Tibial nerve (tissue), 4 donors: ENCODE results near the gene RNASEH2B. TPM values are rescaled to one million over a fixed set of nuclear protein-coding genes. Genes with fewer than 3 reads are reported as not detected.

Source experiments
- DNase-seq, 2 donors: peaks; one replicate each; pipeline ENCODE4 v3.0.0-alpha.2; 2019; ENCODE audit warnings: low spot score in 2 of 2
- H3K27ac ChIP-seq, 4 donors: fragments of 200-600 bp; sonication (generic) in 3 of 4; one replicate each; pipeline ENCODE4 v1.5.1; 2017 to 2019; ENCODE audit warnings: mild to moderate bottlenecking in 1 of 4
- H3K27me3 ChIP-seq, 2 donors: fragments of 200-600 bp; sonication (generic) in 1 of 2; one replicate each; pipeline versions ENCODE4 v1.5.1 to v1.6.0; 2017 to 2019
- H3K36me3 ChIP-seq, 3 donors: fragments of 200-600 bp; sonication (generic); one replicate each; pipeline ENCODE4 v1.5.1; 2018 to 2019
- H3K4me1 ChIP-seq, 4 donors: fragments of 200-600 bp; sonication (generic) in 3 of 4; one replicate each; pipeline ENCODE4 v1.5.1; 2017 to 2019
- H3K4me3 ChIP-seq, 4 donors: fragments of 200-600 bp; sonication (generic) in 3 of 4; one replicate each; pipeline ENCODE4 v1.5.1; 2017 to 2019; ENCODE audit warnings: mild to moderate bottlenecking in 1 of 4, moderate library complexity in 1 of 4
- H3K9me3 ChIP-seq, 4 donors: fragments of 200-600 bp; sonication (generic) in 3 of 4; one replicate each; pipeline ENCODE4 v1.5.1; 2017 to 2019
- EP300 ChIP-seq, 2 donors: sonication (generic); formaldehyde crosslinking; IDR thresholded peaks; one replicate each; pipeline ENCODE4 v1.6.1; 2017; ENCODE audit warnings: antibody characterized with exemption in 2 of 2, mild to moderate bottlenecking in 1 of 2
- POLR2A ChIP-seq, 2 donors: fragments of 450-650 bp; IDR thresholded peaks; one replicate each; pipeline ENCODE4 v1.6.1; 2017; ENCODE audit warnings: antibody characterized with exemption in 2 of 2, mild to moderate bottlenecking in 2 of 2, moderate library complexity in 2 of 2
- WGBS, 2 donors: methylation state at CpG; one replicate each; pipeline ENCODE4 v1.1.5; 2018; 5-methylcytosine and 5-hydroxymethylcytosine counted together
- total RNA-seq, 4 donors: library from RNA; depleted of rRNA; stranded (reverse); fragments of >200 nt; gene quantifications; one replicate each; pipeline ENCODE4 v1.1.0, GENCODE V29; 2016
- TF ChIP-seq, protein P1 (sequence below), 5 experiments: fragments of 200-600 bp in 3 of 5; fragments of 450-650 bp in 2 of 5; sonication (generic) in 3 of 5; IDR thresholded peaks; one replicate each; pipeline ENCODE4 v1.5.1; 2016 to 2019; ENCODE audit warnings: antibody characterized with exemption in 5 of 5, mild to moderate bottlenecking in 3 of 5, moderate library complexity in 2 of 5

The RNASEH2B gene
- total RNA-seq, 4 donors from 2014 or later = 52.5 to 104 (median 76.5) TPM

DNA sequence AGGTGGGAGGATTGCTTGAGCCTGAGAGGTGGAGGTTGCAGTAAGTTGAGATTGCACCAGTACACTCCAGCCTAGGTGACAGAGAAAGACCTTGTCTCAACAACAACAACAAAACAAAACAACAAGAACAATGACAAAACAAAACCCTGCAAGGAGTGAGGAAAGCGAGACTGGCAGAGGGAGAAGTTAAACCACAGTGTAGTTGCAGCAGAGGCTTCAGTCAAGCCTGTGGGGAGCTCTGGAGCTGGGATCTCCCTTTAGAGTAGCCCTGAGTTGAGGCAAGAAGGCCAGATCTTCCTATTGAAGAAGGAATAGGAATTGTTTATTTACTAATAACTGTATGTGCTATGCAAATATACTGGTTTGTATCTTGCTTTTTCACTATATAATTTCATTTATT lies 25.3 kb upstream of the RNASEH2B start:
- DNase-seq = no peak
- Histone ChIP-seq H3K27me3 (no peaks in the 10 kb centered on the region), H3K4me1 (no peaks in the 10 kb centered on the region), H3K27ac (no peak overlapping the region), H3K9me3 (peaks cover 0 to 7% (median 0%) of the 10 kb centered on the region in 4 donors), H3K4me3 (no peak overlapping the region), H3K36me3 (no peaks in the 10 kb centered on the region)
- WGBS, 2 donors = 85 to 92% methylated on average over 1 of the region's 1 CpG
- TF ChIP-seq EP300 (IDR thresholded peaks at IDR 0.05) (no peak), POLR2A (IDR thresholded peaks at IDR 0.05) (no peak)
- TF ChIP-seq, protein P1, sequence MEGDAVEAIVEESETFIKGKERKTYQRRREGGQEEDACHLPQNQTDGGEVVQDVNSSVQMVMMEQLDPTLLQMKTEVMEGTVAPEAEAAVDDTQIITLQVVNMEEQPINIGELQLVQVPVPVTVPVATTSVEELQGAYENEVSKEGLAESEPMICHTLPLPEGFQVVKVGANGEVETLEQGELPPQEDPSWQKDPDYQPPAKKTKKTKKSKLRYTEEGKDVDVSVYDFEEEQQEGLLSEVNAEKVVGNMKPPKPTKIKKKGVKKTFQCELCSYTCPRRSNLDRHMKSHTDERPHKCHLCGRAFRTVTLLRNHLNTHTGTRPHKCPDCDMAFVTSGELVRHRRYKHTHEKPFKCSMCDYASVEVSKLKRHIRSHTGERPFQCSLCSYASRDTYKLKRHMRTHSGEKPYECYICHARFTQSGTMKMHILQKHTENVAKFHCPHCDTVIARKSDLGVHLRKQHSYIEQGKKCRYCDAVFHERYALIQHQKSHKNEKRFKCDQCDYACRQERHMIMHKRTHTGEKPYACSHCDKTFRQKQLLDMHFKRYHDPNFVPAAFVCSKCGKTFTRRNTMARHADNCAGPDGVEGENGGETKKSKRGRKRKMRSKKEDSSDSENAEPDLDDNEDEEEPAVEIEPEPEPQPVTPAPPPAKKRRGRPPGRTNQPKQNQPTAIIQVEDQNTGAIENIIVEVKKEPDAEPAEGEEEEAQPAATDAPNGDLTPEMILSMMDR (IDR thresholded peaks at IDR 0.05) = no peak

- peaks cover 0 to 6% (median 0%) of the 10 kb centered on the region in 4 donors for H3K9me3 ChIP-seq
- no peaks in the 10 kb centered on the region for H3K36me3 ChIP-seq
- no peaks in the 10 kb centered on the region for H3K27me3 ChIP-seq
- WGBS, 2 donors = 84 to 88% methylated on average over 7 of the region's 7 CpGs
- no peak overlapping the region for H3K4me3 ChIP-seq
- DNase-seq = no peak
- H3K4me1 ChIP-seq = no peaks in the 10 kb centered on the region
- TF ChIP-seq, protein P1 (IDR thresholded peaks at IDR 0.05) = no peak
- TF ChIP-seq EP300 (IDR thresholded peaks at IDR 0.05) = no peak
- no peak for TF ChIP-seq POLR2A (IDR thresholded peaks at IDR 0.05)
- no peak overlapping the region for H3K27ac ChIP-seq
Measured at GRCh38 chr13:50887151-50887550, 22.4 kb upstream of the RNASEH2B start.

DNA sequence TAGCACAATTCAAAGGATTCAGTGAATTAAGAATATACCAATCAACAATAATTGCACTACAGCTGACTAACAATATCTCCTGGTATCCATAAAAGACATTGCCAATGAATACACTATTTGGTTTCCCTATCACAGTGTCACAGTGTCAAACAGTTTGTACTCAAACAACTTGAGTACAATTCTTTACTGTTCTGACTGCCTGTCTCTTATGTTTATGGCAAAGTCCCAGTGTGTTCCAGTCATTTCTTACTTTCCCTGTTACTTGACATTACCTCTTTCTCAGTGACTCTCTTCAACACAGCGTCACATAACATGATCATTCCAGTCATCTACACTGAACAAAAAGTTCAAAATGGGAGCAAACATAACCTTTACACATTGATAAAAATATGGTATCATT lies 21.2 kb upstream of the RNASEH2B start:
- no peaks in the 10 kb centered on the region for H3K9me3 ChIP-seq
- H3K27me3 ChIP-seq = no peaks in the 10 kb centered on the region
- no peak overlapping the region for H3K4me3 ChIP-seq
- peaks cover 0 to 3% (median 0%) of the 10 kb centered on the region in 4 donors for H3K4me1 ChIP-seq
- WGBS, 2 donors = 35 to 75% methylated on average over 1 of the region's 1 CpG
- no peaks in the 10 kb centered on the region for H3K36me3 ChIP-seq
- TF ChIP-seq EP300 (IDR thresholded peaks at IDR 0.05) (no peak), POLR2A (IDR thresholded peaks at IDR 0.05) (no peak)
- TF ChIP-seq, protein P1 (IDR thresholded peaks at IDR 0.05) = no peak
- no peak overlapping the region for H3K27ac ChIP-seq
- no peak for DNase-seq

- DNase-seq = no peak
- Histone ChIP-seq H3K36me3 (no peaks in the 10 kb centered on the region), H3K27ac (no peak overlapping the region), H3K4me1 (peaks cover 0 to 7% (median 2%) of the 10 kb centered on the region in 4 donors), H3K9me3 (no peaks in the 10 kb centered on the region), H3K27me3 (no peaks in the 10 kb centered on the region), H3K4me3 (no peak overlapping the region)
- no peak for TF ChIP-seq EP300 (IDR thresholded peaks at IDR 0.05)
- no peak for TF ChIP-seq POLR2A (IDR thresholded peaks at IDR 0.05)
- TF ChIP-seq, protein P1 (IDR thresholded peaks at IDR 0.05) = no peak
- WGBS, 2 donors = 40 to 92% methylated on average over 1 of the region's 1 CpG
Measured at GRCh38 chr13:50889317-50889716, 20.3 kb upstream of the RNASEH2B start.

DNA sequence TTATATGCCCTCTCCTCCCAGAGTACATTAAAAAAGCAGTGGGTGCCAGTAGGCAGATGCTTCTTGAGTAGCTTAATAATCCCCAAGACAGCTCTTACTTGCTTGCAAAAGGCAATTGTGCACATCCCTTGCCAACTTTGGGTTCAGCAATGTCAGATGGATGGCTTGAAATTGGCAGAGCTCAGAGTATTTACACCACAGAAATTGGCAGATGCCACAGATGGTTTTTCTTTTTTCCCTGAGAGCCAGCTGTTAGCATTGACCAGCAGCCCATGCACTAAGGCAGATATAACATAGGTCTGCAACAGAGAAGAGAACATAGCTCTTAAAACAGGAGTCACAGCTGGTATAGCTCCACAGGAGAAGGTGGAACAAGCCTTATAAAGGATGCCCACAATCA lies 18.4 kb upstream of the RNASEH2B start:
- Histone ChIP-seq H3K9me3 (no peaks in the 10 kb centered on the region), H3K36me3 (no peaks in the 10 kb centered on the region), H3K4me3 (no peak overlapping the region), H3K27ac (no peak overlapping the region), H3K27me3 (no peaks in the 10 kb centered on the region), H3K4me1 (peaks cover 0 to 7% (median 2%) of the 10 kb centered on the region in 4 donors)
- no peak for DNase-seq
- TF ChIP-seq POLR2A (IDR thresholded peaks at IDR 0.05) (no peak), EP300 (IDR thresholded peaks at IDR 0.05) (no peak)
- TF ChIP-seq, protein P1 (IDR thresholded peaks at IDR 0.05) = no peak
